LNCAP (cell line): ENCODE data around the gene GABRD.

Experiments
- CTCF ChIP-seq: fragments of 450-650 bp; IDR thresholded peaks from 2 replicates; pipeline ENCODE4 v1.5.1; 2017; ENCODE audit warnings: mild to moderate bottlenecking

Gene GABRD

DNA sequence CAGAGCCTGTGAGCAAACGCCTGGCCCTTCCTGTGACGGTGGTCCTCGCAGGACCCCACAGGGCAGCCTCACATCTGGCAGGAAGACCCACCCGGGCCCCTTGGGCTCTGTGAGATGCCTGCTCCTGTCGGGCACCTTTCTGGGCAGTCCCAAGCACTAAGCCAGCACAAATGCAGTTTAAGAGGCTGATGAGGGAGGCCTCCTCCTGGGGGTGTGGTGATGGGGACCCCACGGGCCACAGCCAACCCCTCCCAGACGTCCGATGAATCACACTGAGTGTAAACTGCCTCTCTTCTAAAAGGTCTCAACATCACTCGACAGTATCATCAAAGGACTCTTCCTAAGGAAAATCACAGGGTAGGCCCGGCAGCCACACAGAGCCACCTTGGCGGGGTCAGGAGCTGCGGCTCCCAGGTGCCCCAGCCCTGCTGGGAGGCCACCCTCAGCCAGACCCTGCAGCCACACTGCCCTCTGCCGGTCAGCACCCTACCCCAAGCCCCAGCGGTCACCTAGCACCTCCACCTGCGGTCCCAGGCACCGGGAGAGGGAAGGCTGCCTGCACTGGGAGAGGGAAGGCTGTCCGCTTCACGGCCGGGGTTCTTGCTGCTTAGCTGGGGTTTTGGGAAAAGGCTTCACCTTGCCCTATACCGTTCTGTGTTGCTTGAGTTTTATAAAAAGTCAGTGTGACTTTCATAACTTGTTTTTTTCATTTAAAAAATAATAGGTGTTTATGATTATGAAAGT, 27.2 kb downstream of the GABRD start:
- TF ChIP-seq CTCF = peak; percentile 94

DNA sequence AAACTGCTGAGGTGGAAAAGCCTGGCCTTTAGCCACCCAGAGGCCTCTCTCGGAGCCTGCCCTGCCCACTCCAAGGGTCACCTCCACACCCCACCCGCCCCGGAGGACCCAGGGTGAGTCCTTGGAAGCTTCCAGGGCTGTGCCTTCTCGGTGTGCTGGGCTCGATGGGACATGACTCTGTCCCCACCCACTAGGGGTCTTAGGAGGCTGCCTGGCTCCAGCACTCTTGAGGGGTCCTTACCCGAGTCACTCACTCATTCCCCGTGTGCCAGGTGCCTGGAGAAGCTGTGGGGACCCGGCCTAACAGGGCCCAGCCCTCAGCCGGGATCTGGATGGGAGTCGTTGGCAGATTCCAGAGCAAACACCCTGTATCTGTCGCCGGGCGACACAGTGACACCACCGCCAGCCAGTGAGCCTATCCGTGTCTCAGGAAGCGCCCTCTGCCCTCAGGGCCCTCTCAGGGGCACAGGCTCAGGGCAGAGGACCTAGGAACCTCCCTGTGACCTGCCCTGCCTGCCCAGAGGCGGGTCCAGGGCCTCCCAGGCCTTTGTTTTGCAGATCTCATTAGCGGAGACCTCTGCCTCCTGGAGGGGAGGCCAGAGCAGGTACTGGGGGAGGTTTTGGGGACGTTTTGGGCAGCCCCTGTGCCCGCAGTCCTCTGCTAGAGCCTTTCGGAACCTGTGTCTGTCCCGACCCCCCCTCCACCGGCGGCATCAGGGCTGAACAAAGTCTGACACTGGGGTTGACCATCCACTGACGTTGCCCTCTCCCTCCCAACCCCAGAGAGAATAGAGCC, 28.0 kb downstream of the GABRD start:
- TF ChIP-seq CTCF = no peak

DNA sequence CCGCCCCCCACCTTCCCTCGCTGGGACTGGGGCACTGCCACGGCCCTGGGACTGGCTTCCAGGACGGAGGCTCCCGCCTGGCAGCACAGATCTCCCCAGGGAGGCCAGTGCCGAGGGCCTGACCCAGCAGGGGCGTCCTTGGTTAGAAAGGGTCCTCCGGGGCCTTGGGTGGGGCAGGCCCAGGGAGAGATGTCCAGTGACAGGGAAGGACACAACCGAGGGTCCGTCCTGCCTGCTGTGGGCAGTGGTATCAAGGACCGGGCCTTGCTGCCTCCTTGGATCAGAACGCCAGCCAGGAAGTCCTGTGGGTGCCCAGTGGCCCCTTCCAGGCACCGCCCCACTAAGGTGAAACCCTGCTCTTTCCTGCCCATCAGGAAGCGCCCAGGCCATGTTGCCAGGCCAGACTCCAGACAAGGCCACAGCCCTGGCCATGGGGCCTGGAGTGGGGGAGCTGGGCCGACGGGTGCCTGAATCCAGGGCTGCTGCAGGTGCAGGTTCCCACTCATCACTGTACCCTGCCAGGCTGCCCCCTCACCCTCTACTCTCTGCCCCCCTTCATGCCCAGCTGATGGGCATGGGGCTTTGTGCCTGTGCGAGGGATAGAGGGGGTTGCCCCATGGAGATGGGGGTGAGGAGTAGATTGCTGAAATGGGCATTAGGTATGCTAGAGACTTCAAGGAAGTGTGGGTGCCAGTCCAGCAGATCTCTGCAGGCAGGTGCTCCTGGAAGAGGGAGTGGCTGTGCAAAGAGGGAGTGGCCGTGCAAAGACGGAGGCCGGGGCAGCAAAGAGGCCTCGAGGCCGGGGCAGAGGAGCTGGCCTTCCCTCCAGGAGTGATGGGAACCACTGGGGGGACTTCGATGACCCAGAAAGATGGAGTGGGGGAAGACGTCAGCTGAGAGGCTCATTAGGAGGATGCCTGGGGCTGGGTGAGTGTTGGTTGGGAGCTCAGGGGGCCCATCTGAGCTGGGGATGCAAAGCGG, 28.9 kb downstream of the GABRD start:
- no peak for TF ChIP-seq CTCF

DNA sequence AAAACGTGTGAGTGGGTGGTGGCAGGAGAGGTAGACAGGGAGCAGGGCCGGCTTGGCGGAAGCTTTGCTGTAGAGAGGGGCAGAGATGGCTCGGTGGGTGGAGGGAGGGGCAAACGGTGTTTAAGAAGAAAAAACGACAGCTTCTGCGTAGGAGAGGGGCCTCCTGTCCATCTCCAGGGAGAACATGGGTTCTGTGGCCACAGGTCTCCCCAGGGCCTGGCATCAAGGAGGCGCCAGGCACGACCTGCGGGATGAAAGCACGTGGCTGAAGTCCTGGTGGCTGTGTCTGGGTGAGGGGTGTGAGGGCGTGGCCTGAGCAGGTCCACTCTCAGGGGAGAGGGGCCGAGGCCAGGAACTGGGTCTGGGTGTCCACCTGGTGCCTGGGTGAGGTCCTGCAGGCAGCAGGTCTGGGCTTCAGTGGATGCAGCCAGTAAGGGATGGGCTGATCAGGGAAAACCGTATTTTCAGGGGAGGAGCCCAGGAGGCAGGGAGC, 30.1 kb downstream of the GABRD start:
- TF ChIP-seq CTCF = peak; percentile 62

DNA sequence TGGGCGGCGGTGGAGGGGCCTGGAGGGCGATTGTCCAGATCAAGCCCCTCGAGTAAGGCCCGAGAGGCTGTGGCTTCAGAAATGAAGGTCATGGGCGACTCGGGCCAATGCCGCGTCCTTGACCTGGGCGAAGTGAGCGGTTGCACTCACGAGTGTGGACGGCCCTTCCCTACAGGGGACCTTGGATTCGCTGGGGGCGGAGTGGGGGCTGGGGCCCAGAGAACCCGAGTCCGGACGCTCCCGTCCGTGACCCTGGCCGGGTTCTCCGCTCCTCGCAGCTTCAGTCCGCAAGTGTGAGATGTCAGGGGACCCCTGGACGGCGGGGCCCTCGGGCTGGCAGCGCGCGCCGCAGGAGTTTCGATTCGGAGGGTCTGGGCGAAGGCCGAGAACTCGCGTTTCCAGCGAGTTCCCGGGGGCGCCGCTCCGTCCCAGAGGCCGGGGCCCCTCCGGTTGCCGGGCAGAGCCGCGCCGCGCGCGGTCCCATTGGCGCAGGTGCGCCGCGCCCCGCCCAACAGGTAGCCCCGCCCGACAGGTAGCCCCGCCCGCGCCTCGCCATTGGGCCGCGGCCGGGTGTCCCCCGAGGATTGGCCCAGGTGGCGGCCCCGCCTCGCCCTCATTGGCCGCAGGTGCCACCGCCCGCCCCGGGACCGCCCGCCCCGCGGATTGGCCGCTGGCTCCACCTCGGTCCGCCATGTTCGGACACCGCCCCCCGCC, 30.7 kb downstream of the GABRD start, which contains the start of gene PRKCZ:
Gene PRKCZ (plus strand): TSS at position 694 of the 714 bp plus-strand sequence. CDS start 220 bp downstream, outside the sequence.
- TF ChIP-seq CTCF = no peak; the same call in 1 of the 2 replicates

DNA sequence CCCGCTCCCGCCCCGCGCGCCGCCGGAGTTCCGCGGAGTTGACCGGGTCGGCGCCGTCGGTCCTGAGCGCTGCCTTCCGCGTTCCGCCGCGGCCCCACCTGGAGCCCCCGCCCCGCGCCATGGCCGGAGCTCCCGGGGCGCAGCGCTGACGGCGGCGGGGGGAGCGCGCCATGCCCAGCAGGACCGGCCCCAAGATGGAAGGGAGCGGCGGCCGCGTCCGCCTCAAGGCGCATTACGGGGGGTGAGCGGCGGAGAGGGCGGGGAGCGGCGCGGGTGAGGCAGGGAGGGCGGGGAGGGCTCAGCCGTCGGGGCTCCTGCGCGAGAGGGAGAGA, 31.3 kb downstream of the GABRD start:
- no peak for TF ChIP-seq CTCF
